HG02981 (cell line): ENCODE data around the gene WDR33.
"Not testable (repeated sequence)": the region's sequence is repeated elsewhere in the genome, so short reads cannot be mapped to it uniquely, and the experiment has no call there.

Source experiments
- ATAC-seq: cut with Tn5 transposase; IDR thresholded peaks from one replicate; pipeline ENCODE4 v1.9.1; 2021; ENCODE audit warnings: mild to moderate bottlenecking, moderate library complexity; ENCODE audit not compliant: unreplicated experiment

WDR33 gene

GRCh38 chr2:127810619-127811396 lies at the start of gene WDR33:
Gene WDR33 (minus strand): TSS chr2:127811171. CDS start chr2:127770981, 40,190 bp downstream.
- peak; percentile 96 for ATAC-seq

- ATAC-seq, result no peak
Observed at GRCh38 chr2:127860130-127860529, 49.2 kb upstream of the WDR33 start.

- peak; percentile 27 for ATAC-seq
Observed at GRCh38 chr2:127859712-127860085, 48.7 kb upstream of the WDR33 start.

- ATAC-seq, result no peak
Observed at GRCh38 chr2:127857265-127857808, 46.4 kb upstream of the WDR33 start.

- no peak for ATAC-seq
Observed at GRCh38 chr2:127853671-127854070, 42.7 kb upstream of the WDR33 start.

GRCh38 chr2:127852388-127852787 lies 41.4 kb upstream of the WDR33 start:
- no peak for ATAC-seq

- ATAC-seq, result no peak
Observed at GRCh38 chr2:127847931-127848330, 37.0 kb upstream of the WDR33 start.

GRCh38 chr2:127844973-127845372 lies 34.0 kb upstream of the WDR33 start:
- no peak for ATAC-seq

GRCh38 chr2:127843677-127844076 lies 32.7 kb upstream of the WDR33 start:
- no peak for ATAC-seq

- ATAC-seq, result no peak
Observed at GRCh38 chr2:127841466-127842178, 30.7 kb upstream of the WDR33 start.

GRCh38 chr2:127840893-127841292 lies 29.9 kb upstream of the WDR33 start:
- no peak for ATAC-seq

- ATAC-seq, result no peak
Observed at GRCh38 chr2:127834951-127835350, 24.0 kb upstream of the WDR33 start.

GRCh38 chr2:127829845-127830246 lies 18.9 kb upstream of the WDR33 start:
- peak; percentile 99 for ATAC-seq

GRCh38 chr2:127826708-127827107 lies 15.7 kb upstream of the WDR33 start:
- not testable (repeated sequence) for ATAC-seq

- no peak for ATAC-seq
Observed at GRCh38 chr2:127826047-127826446, 15.1 kb upstream of the WDR33 start.

- no peak for ATAC-seq
Observed at GRCh38 chr2:127820080-127820668, 9.2 kb upstream of the WDR33 start.

- ATAC-seq, result no peak
Observed at GRCh38 chr2:127818794-127819425, 7.9 kb upstream of the WDR33 start.

- ATAC-seq, result no peak
Observed at GRCh38 chr2:127818241-127818640, 7.3 kb upstream of the WDR33 start.

GRCh38 chr2:127814677-127815076 lies 3.7 kb upstream of the WDR33 start:
- no peak for ATAC-seq

- ATAC-seq, result not testable (repeated sequence)
Observed at GRCh38 chr2:127812441-127812840, 1.5 kb upstream of the WDR33 start.
